HepG2 (cell line): ENCODE data around the gene PPP1CA. TPM values are rescaled to one million over a fixed set of nuclear protein-coding genes. Genes with fewer than 3 reads are reported as not detected.
A peak's percentile ranks its signal among the peaks of the same experiment; 100 is the strongest.

ENCODE experiments used
- CENPT ChIP-seq: sonication (generic); formaldehyde crosslinking; IDR thresholded peaks from 2 replicates; pipeline ENCODE4 v1.8.0; 2022; ENCODE audit warnings: low read depth, mild to moderate bottlenecking, moderate library complexity, missing genetic modification reagents
- CHD2 ChIP-seq: IDR thresholded peaks from 2 replicates; pipeline ENCODE4 v1.6.1; 2011; ENCODE audit warnings: low read depth, low read length, improper control_type of control experiment
- DPF2 ChIP-seq: sonication (generic); formaldehyde crosslinking; IDR thresholded peaks from 2 replicates; pipeline ENCODE4 v1.4.0; 2020; ENCODE audit warnings: mild to moderate bottlenecking, low read depth, missing genetic modification reagents, borderline replicate concordance
- ELF4 ChIP-seq: sonication (generic); formaldehyde crosslinking; IDR thresholded peaks from 2 replicates; pipeline ENCODE4 v1.5.0; 2020; ENCODE audit warnings: missing genetic modification reagents, mild to moderate bottlenecking, moderate library complexity, borderline replicate concordance
- GFI1 ChIP-seq: sonication (generic); formaldehyde crosslinking; IDR thresholded peaks from 2 replicates; pipeline ENCODE4 v1.5.0; 2020; ENCODE audit warnings: missing genetic modification reagents, mild to moderate bottlenecking, borderline replicate concordance
- KLF12 ChIP-seq: sonication (generic); formaldehyde crosslinking; IDR thresholded peaks from 2 replicates; pipeline ENCODE4 v1.4.0; 2020; ENCODE audit warnings: missing genetic modification reagents, borderline replicate concordance
- MED8 ChIP-seq: sonication (generic); formaldehyde crosslinking; IDR thresholded peaks from 2 replicates; pipeline ENCODE4 v1.8.1; 2023; ENCODE audit warnings: mild to moderate bottlenecking, missing genetic modification reagents; ENCODE audit not compliant: insufficient replicate concordance
- PLSCR1 ChIP-seq: sonication (generic); formaldehyde crosslinking; IDR thresholded peaks from 2 replicates; pipeline ENCODE4 v1.5.0; 2020; ENCODE audit warnings: missing genetic modification reagents, mild to moderate bottlenecking, borderline replicate concordance
- SAP130 ChIP-seq: IDR thresholded peaks from 2 replicates; pipeline ENCODE4 v1.6.1; 2016; ENCODE audit warnings: low read depth
- SP1 ChIP-seq, 2 experiments: fragments of 450-650 bp in 1 of 2; sonication (generic) in 1 of 2; formaldehyde crosslinking in 1 of 2; IDR thresholded peaks; 2 replicates each; pipeline versions ENCODE4 v1.4.0 to v1.6.1; 2016 to 2020; ENCODE audit warnings: missing genetic modification reagents in 1 of 2
- SP4 ChIP-seq: sonication (generic); formaldehyde crosslinking; IDR thresholded peaks from 2 replicates; pipeline ENCODE4 v1.8.1; 2023; ENCODE audit warnings: mild to moderate bottlenecking, missing genetic modification reagents
- SRSF1 ChIP-seq: fragments of 200-400 bp; formaldehyde crosslinking; optimal IDR thresholded peaks from 2 replicates; pipeline ENCODE3; 2017; ENCODE audit warnings: mild to moderate bottlenecking, low read depth, low read length, moderate library complexity
- SRSF9 ChIP-seq: fragments of 200-400 bp; formaldehyde crosslinking; IDR thresholded peaks from 2 replicates; pipeline ENCODE4 v1.6.1; 2018; ENCODE audit warnings: borderline replicate concordance, mild to moderate bottlenecking, low read depth, low read length; ENCODE audit not compliant: insufficient read depth, poor library complexity, severe bottlenecking
- STAT5B ChIP-seq: sonication (generic); formaldehyde crosslinking; IDR thresholded peaks from 2 replicates; pipeline ENCODE4 v1.4.0; 2020; ENCODE audit warnings: missing genetic modification reagents
- YY1 ChIP-seq: IDR thresholded peaks from 2 replicates; pipeline ENCODE4 v1.6.1; 2011; ENCODE audit warnings: low read length, low read depth, moderate library complexity, mild to moderate bottlenecking; ENCODE audit not compliant: insufficient read depth, insufficient replicate concordance
- ZBED4 ChIP-seq: sonication (generic); formaldehyde crosslinking; IDR thresholded peaks from 2 replicates; pipeline ENCODE4 v1.4.0; 2020; ENCODE audit warnings: missing genetic modification reagents, borderline replicate concordance
- ZFX ChIP-seq: sonication (generic); formaldehyde crosslinking; IDR thresholded peaks from 2 replicates; pipeline ENCODE4 v1.4.0; 2020; ENCODE audit warnings: mild to moderate bottlenecking, low read depth, missing genetic modification reagents, moderate library complexity
- ZNF703 ChIP-seq: sonication (generic); formaldehyde crosslinking; IDR thresholded peaks from 2 replicates; pipeline ENCODE4 v1.5.1; 2020; ENCODE audit warnings: missing genetic modification reagents, mild to moderate bottlenecking, moderate library complexity, borderline replicate concordance
- ZNF746 ChIP-seq: sonication (generic); formaldehyde crosslinking; IDR thresholded peaks from 2 replicates; pipeline ENCODE4 v1.8.0; 2022; ENCODE audit warnings: mild to moderate bottlenecking, missing genetic modification reagents
- ZNF777 ChIP-seq: sonication (generic); formaldehyde crosslinking; IDR thresholded peaks from 2 replicates; pipeline ENCODE4 v1.4.0; 2020; ENCODE audit warnings: missing genetic modification reagents
- ZXDC ChIP-seq: sonication (generic); formaldehyde crosslinking; IDR thresholded peaks from 2 replicates; pipeline ENCODE4 v1.5.0; 2020; ENCODE audit warnings: mild to moderate bottlenecking, missing genetic modification reagents
- polyA plus RNA-seq, 8 experiments: library from polyadenylated mRNA; depleted of rRNA in 3 of 8; stranded (reverse) in 7 of 8; unstranded in 1 of 8; fragments of >200 nt; fragmentation: Illumina TruSeq in 4 of 8; extraction: Trizol in 4 of 8; gene quantifications; 2 replicates each; pipeline versions ENCODE4 v1.2.1 to v1.2.3, GENCODE V29; 2011 to 2016; ENCODE audit warnings: low read depth in 4 of 8, missing spikeins in 1 of 8, mixed read lengths in 1 of 8; ENCODE audit not compliant: insufficient read depth in 1 of 8
- total RNA-seq, 5 experiments: library from RNA; depleted of rRNA; stranded (reverse); fragments of >200 nt; fragmentation: Illumina TruSeq; extraction: Trizol; gene quantifications; 2 replicates each; pipeline ENCODE4 v1.2.3, GENCODE V29; 2016; ENCODE audit warnings: low read depth in 1 of 5

PPP1CA gene
- total and polyA plus RNA-seq, 2 of the 13 experiments (the other 11 are each of a cell fraction or from before 2014, with no cell fraction given): 149 to 170 TPM

GRCh38 chr11:67401495-67402191, at the start of gene PPP1CA (continued):
- no peak for TF ChIP-seq ZXDC
- no peak for TF ChIP-seq MED8 (CRISPR knock-in tag)
- no peak for TF ChIP-seq CENPT (CRISPR knock-in tag)
- TF ChIP-seq GFI1 (CRISPR knock-in tag): no peak
- peak; percentile 81 for TF ChIP-seq SP4 (CRISPR knock-in tag)
- TF ChIP-seq YY1: peak; percentile 88
- TF ChIP-seq ZNF746 (CRISPR knock-in tag): peak; percentile 20; the same call in 1 of the 2 replicates
- no peak for TF ChIP-seq SRSF9
- TF ChIP-seq ZFX (CRISPR knock-in tag): peak; percentile 47; the same call in 1 of the 2 replicates
- TF ChIP-seq SRSF1: peak; percentile 70
- TF ChIP-seq ELF4 (CRISPR knock-in tag): 0 out of 2 replicates have a peak, but pooled peaks have one; percentile 14
- no peak for TF ChIP-seq PLSCR1
- TF ChIP-seq STAT5B (CRISPR knock-in tag): no peak
- TF ChIP-seq ZNF703 (CRISPR knock-in tag): no peak
- no peak for TF ChIP-seq SP1 (IDR thresholded peaks at IDR 0.05)
- TF ChIP-seq SP1 (CRISPR knock-in tag; IDR thresholded peaks at IDR 0.05): peak; percentile 81
- peak; percentile 44; the same call in 1 of the 2 replicates for TF ChIP-seq KLF12 (CRISPR knock-in tag)
- peak; percentile 68 for TF ChIP-seq SAP130 (CRISPR knock-in tag)
- TF ChIP-seq ZNF777 (CRISPR knock-in tag): no peak
- no peak; the same call in 1 of the 2 replicates for TF ChIP-seq ZBED4 (CRISPR knock-in tag)
- no peak for TF ChIP-seq DPF2 (CRISPR knock-in tag)
- no peak for TF ChIP-seq CHD2
